HEK293T (cell line): Measurements from ENCODE around the gene LAMA5.

Experiments
- ARNT ChIP-seq: fragments of 450-650 bp; IDR thresholded peaks from 2 replicates; pipeline ENCODE4 v1.6.1; 2017; ENCODE audit warnings: mild to moderate bottlenecking
- BHLHE40 ChIP-seq: fragments of 450-650 bp; IDR thresholded peaks from 2 replicates; pipeline ENCODE4 v1.6.1; 2016; ENCODE audit warnings: mild to moderate bottlenecking, moderate library complexity, borderline replicate concordance
- CTBP1 ChIP-seq: fragments of 450-650 bp; IDR thresholded peaks from 2 replicates; pipeline ENCODE4 v1.6.1; 2016; ENCODE audit warnings: borderline replicate concordance
- ELF4 ChIP-seq: fragments of 450-650 bp; IDR thresholded peaks from 2 replicates; pipeline ENCODE4 v1.6.1; 2017; ENCODE audit warnings: antibody characterized with exemption
- FOXK2 ChIP-seq: fragments of 450-650 bp; IDR thresholded peaks from 2 replicates; pipeline ENCODE4 v1.6.1; 2016; ENCODE audit warnings: mild to moderate bottlenecking
- FOXM1 ChIP-seq: fragments of 450-650 bp; IDR thresholded peaks from 2 replicates; pipeline ENCODE4 v1.6.1; 2017; ENCODE audit warnings: mild to moderate bottlenecking, borderline replicate concordance
- HDGF ChIP-seq: fragments of 450-650 bp; IDR thresholded peaks from 2 replicates; pipeline ENCODE4 v1.6.1; 2017; ENCODE audit warnings: antibody characterized with exemption, borderline replicate concordance
- LEF1 ChIP-seq: fragments of 450-650 bp; IDR thresholded peaks from 2 replicates; pipeline ENCODE4 v1.6.1; 2017; ENCODE audit warnings: mild to moderate bottlenecking, borderline replicate concordance
- NFRKB ChIP-seq: fragments of 450-650 bp; IDR thresholded peaks from 2 replicates; pipeline ENCODE4 v1.6.1; 2016; ENCODE audit warnings: mild to moderate bottlenecking, moderate library complexity
- PKNOX1 ChIP-seq: fragments of 450-650 bp; IDR thresholded peaks from 2 replicates; pipeline ENCODE4 v1.6.1; 2016
- SP1 ChIP-seq: fragments of 450-650 bp; IDR thresholded peaks from 2 replicates; pipeline ENCODE4 v1.6.1; 2017
- SUZ12 ChIP-seq: fragments of 450-650 bp; IDR thresholded peaks from 2 replicates; pipeline ENCODE4 v1.6.1; 2016; ENCODE audit warnings: mild to moderate bottlenecking
- TARDBP ChIP-seq: fragments of 450-650 bp; IDR thresholded peaks from 2 replicates; pipeline ENCODE4 v1.6.1; 2016
- ZNF384 ChIP-seq: fragments of 450-650 bp; IDR thresholded peaks from 2 replicates; pipeline ENCODE4 v1.6.1; 2016

DNA sequence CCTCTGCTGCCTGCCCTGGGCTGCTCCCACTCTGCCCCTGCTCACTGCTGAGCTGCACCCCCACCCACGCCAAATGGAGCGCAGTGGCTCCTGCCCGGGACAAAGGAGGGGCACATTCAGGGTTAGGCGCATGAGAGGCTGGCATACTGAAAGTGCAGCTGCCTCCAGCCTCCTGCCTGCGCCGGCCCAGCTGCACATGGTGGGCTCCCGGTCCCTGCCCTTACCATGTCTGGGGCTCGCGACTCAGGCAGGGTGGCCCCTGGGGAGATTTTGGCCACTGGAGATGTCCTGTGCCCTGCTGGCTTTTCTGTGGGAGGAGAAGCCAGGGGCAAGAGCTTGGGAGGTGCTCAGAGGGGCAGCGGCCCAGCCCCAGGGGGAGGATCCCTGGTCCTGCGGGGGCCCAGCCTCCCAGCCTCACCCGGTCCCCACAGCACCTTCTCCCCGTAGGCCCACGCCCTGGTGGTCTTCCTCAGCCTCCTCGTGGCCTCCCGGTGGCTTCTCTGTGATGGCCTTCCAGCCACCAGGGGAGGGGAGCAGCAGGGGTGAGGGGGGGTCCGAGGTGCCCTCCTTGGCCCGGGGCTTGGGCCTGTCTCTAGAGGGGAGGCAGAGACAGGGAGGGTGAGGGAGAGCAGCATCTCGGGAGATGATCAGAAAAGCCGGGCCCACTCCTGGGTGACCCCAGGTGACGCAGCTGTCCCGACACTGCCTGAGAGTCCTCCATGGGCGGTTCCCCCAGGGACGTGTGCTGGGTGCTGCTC, 48.4 kb upstream of the LAMA5 start:
- TF ChIP-seq FOXK2 = no peak
- no peak for TF ChIP-seq ZNF384
- no peak for TF ChIP-seq ELF4
- no peak for TF ChIP-seq PKNOX1
- TF ChIP-seq CTBP1 = no peak
- TF ChIP-seq ARNT = no peak
- TF ChIP-seq LEF1 = no peak
- no peak for TF ChIP-seq BHLHE40
- TF ChIP-seq NFRKB = no peak
- TF ChIP-seq TARDBP = no peak
- no peak for TF ChIP-seq SP1
- no peak for TF ChIP-seq SUZ12
- TF ChIP-seq FOXM1 = no peak
- TF ChIP-seq HDGF = no peak
